GM11168 (cell line): ENCODE results near the gene ATXN1.

Source experiments
- in situ Hi-C: fragments of 300-500 bp; cut with MboI; formaldehyde crosslinking; loops from one replicate; pipeline ENCODE4 v1.12.0; 2022; ENCODE audit warnings: low sequenced_read_pairs; ENCODE audit not compliant: unreplicated experiment

Gene ATXN1

DNA sequence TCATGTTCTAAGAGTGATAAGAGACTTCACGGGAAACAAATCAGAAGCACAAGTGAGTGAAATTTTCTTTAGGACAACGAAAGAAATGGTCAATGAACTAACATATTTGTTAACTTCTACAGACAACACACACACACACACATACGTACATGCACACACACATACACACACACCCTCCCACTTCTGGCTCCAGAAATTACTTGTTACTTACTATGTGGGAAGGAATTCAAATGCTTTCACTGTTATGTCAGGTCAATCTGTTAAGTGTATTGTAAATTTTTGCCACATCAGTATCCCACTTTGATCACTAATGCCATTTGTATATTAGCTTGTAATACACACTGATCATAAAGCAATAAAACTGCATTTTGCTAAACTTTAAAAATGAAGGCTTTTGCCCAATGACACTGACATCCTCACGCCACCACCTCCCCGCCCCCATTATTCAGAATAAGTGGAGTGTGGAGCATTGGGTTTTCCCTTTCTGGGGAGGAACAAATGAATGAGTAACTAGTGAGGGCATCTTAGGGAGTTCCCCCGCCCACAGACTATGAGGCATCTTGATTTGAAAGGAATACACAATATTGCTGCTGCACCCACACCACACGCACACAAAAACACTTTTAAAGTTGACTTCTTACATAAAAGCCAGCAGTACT is 76.2 kb downstream of the ATXN1 start:
- in situ Hi-C loops: no loop called here

DNA sequence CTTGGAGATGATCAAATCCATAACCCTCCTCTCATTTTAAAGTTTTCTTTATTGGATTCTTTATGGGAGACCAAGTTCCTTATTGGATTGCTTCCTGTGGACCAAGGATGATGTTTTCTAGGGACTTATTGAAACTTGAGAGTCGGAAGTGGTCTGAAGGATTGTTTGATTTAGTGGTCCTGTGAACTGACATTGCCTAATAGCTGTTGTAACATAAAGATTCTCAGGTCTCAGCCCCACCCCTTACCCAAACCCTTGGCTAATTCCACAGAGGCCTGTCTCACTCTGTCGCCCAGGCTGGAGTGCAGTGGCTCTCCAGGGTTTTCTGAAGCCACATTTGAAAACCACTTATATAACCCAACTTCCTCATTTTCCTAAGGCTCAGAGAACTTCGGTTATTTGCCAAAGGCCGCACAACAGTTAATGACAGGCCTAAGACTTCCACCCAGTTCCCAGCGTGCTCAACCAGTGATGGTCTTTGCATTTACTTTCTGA is 77.0 kb downstream of the ATXN1 start:
- in situ Hi-C loops: no loop called here

DNA sequence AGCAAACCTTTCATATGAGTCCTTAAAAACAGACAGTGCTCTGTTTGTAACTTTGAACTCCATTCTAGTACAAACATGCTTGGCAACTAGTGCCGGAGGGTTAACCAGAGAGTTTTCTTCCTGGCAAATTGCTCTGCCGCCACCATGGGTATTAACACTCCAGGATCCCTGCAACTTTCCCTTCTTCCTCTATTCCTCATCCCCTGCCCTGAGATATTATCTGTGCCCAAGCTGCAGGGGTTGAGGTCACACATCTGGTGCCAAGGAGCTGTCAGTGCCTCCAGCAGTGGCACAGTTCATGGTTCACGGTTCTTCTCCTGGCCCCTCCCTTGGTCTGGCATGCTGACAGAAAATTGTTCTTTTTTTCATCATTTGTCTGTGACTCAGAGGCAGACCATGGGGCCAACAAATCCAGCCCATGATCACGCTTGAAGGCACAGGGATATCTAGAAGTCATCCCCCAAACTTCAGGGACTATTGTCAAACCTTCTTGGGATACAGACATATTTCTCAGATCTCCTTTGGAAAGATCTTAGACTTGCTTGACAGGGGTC is 77.5 kb downstream of the ATXN1 start:
- in situ Hi-C loops: no loop called here

DNA sequence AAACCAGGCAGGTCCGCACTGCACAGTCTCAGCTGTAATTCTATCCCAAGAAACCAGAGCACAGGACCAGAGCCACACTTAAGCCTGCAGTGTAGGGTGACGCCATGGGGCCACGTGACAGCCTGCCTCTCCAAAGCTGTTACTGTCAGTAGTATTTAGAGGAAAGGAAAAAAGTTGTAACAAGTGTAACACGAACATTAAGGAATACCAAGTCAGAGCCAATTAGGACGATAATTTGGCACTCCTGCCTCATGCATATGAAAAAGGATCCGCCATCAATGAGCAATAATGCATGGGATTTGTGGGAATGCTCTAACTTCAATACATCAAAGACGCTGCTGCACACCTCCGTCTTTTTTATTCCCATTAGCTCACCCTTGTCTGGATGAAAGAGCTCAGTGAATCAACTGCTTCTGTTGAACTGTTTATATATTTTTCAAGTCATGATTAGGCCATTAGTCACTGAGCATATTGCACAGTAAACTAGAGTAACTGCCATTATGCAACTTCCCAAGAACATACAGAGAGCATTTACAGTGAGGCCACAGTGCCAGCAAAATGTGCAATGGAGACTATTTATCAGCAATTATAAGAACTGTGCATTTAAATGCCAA is 79.9 kb downstream of the ATXN1 start:
- in situ Hi-C loops: no loop called here

DNA sequence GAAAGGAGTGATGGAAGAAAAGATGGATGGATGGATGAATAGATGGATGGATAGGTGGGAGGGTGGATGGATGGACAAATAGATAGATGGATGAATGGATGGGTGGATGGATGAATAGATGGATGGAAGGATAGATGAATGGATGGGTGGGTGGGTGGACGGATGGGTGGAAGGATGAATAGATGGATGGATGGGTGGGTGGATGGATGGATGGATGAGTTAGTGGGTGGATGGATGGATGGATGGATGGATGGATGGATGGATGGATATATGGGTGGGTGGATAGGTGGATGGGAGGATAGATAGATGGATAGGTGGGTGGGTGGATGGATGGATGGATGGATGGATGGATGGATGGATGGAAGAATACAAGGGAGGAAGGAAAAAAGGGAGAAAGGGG is 82.2 kb downstream of the ATXN1 start:
- in situ Hi-C loops: no loop called here

DNA sequence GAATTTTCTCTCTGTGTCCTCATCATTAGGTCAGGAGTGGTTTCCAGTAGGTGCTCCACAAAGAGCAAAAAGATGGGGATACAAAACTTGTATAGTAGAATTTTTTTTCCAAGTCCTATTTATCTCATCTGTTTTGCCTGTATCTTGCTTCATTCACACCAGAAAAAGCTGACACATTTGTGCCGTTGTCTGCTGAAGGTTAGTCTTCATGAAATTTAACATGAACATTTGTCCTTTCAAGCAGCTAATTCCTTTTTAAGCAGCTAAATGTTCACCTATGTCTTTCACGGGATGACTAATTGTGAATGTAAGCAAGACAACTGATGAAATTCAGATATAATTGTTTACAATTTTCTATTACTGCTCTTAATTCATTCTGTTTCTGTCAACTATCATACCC is 83.8 kb downstream of the ATXN1 start:
- in situ Hi-C loops: no loop called here

DNA sequence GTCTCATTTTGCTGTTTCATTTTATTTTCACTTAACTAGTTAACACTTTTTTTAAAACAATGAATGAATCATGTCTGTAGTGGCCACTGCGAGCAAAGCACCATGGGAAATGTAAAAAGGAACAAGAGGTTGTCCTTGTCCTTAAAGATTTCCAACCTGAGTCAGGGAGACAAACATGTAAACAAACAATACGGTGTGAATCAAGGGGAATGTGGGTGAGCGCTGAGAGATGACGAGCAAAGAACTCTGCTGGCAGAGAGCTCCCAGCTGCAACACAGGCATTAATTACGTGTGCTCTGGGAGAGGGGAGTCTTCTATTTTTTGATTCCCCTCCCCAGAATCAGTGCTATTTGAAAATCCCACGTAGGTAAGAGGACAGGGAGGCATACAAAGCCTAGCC is 84.3 kb downstream of the ATXN1 start:
- in situ Hi-C loops: no loop called here

DNA sequence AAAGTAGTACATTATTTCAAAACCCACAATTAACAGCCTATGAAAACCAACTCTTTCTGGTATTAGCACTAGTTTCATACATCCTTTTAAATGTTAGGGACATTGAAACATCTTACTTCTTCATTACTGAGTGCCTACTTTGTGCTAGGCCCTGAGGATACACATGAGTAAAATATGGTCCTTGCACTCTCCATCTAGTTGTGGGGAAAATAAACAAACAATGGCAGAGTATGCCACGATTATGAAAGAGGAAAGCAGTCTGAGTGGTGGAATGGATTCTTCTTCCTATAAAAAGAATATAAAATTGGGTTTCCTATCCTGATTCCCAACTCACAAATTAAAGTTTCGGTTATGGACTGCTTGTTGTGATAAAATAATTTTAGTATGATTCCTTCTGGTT is 84.9 kb downstream of the ATXN1 start:
- in situ Hi-C loops: no loop called here

DNA sequence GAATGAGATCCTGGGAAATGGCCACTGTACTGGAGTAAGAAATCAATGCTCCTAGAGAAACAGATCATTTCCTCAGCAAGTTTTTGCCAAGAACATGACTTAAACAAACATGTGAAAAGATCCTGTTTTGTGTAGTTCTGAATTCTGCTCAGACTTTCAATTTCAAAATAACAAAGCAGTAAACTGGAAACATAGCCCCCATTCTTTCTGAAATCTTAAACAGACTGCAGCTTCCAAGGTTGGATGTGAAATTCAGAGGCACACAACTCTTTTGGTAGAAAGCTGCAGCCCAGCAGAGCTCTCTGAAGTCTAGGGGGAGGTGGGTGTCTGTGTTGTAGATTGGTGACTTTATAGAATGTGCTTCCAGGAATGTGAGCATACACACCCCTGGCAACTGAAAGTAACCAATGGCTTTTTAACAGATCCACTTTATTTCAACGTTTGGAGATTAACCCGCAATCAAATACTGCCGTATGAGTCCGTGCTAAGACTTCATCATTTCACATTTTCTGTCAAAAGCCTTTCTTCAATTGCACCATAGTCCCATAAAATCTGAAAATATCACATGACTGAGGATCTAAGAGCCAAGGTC is 86.4 kb downstream of the ATXN1 start:
- in situ Hi-C loops: no loop called here

DNA sequence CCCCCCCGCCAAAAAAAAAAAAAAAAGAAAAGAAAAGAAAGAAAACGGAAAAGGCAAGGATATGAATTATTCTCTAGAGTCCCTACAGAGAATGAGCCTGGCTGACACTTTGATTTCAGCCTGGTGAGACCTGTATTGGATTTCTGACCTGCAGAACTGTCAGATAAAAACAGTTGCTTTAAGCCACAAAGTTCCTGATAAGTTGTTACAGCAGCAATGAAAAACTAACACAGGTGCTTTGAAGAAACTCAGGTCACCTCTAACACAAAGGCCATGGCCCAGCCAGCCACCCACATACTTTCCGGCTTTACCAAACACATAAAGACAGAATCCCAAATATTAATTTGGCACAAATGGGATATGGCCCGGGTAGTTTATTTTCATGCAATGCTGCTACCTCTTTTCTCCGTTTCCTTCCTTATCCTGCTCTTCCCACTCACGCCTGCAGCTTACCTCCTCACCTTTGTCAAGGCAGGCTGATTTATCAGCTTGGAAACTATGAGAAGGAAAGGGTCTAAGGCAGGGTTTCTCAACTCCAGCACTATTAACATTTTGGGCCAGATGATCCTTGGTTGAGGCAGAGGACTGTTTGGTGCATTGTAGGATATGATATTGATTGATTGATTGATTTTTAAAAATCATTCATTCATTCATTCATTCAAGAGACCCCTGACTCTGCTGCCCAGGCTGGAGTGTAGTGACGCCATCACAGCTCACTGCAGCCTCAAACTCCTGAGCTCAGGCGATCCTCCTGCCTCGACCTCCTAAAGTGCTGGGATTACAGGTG is 88.1 kb downstream of the ATXN1 start:
- in situ Hi-C loops: no loop called here

DNA sequence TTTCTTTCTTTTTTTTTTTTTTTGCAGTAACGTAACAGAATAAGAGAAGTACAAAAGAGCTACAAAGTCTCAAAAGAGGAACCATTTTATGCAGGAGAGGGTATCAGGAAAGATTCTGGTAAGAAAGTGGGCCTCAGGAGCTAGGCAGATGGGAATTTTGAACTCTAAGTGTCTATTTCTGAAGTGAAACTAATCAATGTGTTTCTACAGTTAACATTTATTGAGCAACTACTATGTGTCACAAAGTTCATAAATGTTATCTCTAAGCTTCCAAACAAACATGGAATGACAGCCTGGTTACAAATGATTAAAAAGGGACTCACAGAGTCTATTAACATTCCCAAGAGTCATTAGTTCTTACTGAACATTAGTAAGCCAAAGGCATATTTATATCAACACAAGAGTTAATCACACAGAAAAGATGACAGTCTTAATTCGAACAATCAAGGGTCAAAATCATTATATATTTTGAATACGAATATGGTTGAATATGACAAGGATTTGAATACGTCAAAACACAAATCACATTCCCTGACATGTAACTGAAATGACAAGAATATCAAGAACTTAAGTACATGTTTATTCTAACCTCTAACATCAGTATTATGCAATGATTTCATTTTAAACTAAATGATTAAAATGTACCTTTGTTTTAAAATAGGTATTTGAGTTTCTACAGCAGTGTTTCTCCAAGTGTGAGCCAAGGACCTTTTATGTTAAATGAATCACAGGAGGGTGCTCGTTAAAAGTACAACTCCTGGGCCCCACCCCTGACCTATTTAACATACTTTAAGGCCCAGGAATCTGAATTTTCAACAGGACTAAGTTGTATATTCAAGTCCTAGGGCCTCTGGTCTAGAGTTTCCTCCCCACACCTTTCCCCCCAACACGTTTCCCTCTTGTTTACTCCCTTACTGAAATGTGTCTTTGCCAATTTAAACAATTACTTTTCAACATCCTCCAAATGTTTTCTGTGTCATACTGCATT is 89.7 kb downstream of the ATXN1 start:
- in situ Hi-C loops: no loop called here

DNA sequence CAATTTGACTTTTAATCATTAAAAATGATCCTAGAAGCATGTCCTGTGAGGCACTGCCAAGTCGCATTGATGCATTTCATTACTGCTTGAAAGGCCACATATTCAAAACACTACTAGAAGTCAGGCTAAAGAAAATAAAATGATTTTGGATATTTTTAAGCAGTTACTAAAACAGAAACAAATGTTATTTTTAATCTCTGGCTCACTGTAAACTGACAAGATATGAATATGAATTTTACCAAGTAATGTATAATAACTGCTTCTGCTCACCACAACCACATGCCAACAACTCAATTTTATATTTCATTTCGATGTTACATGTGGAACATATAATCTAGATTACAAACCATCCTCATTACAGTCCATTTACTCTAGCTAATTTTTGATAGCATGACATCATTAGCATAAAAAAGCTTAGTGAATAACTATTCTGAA is 90.6 kb downstream of the ATXN1 start:
- in situ Hi-C loops: no loop called here

DNA sequence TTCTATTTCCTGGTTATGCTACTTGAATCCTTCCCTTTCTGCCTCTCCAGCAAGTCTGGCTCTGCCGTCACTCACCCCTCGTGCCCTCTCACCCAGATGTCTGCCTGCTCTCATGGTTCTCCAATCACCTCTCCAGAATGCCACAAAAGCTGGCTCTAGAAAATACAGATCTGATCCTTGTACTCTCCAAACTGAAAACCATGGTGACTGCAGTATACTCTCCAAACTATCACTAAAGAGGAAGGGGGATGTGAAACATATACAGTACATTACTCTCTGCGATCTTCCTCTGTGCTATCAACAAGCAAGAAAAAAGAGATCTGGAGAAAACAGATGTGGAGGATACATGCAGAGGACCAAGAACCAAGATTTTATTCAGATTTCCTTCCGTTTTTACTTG is 91.1 kb downstream of the ATXN1 start:
- in situ Hi-C loops: no loop called here

DNA sequence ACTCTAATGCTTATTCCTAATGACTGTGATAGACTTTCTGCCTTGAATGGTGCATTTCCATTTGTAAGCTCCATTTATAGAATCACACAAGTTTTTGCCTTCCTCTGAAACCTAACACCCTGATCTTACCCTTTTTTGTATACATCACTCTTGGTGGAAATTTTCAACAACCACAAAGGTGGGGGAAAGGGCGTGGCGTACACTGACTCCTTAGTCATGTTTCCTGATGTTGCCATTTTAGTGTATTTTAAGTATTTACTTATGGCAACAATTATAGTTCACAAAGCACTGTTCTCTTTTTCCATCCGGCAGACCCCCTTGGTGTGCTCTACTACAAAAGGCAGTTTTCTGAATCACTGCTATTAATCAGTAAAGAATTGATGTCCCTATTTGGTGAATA is 92.0 kb downstream of the ATXN1 start:
- in situ Hi-C loops: no loop called here

DNA sequence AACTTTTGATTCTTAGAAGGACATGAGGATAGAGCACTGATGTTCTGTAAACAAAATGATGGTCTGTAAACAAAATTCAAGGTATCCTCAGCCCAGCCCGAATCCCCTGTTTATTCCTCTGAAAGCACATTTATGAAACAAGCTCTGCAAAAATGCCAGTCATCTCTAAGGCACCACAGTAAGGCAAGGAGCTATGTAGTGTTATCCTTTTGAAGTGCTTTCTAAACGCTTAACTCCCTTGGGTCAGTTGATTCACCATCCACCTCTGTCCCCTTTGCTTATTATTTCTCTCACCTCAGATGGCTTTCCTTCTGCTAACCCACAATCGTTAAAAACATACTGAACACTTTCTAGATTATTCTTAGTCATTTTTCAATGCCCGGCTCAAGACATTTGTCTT is 93.8 kb downstream of the ATXN1 start:
- in situ Hi-C loops: no loop called here

DNA sequence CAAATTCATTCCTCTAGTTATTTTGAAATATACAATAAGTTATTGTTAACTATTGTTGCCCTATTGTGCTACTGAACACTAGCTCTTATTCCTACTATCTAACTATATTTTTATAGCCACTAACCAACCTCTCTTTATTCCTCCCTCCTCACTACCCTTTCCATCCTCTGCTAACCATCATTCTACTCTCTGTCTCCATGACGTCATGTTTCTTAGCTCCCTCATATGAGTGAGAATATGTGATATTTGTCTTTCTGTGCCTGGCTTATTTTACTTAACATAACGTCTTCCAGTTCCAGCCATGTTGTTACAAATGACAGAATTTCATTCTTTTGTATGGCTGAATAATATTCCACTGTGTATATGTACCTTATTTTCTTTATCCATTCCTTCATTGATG is 95.3 kb downstream of the ATXN1 start:
- in situ Hi-C loops: no loop called here

DNA sequence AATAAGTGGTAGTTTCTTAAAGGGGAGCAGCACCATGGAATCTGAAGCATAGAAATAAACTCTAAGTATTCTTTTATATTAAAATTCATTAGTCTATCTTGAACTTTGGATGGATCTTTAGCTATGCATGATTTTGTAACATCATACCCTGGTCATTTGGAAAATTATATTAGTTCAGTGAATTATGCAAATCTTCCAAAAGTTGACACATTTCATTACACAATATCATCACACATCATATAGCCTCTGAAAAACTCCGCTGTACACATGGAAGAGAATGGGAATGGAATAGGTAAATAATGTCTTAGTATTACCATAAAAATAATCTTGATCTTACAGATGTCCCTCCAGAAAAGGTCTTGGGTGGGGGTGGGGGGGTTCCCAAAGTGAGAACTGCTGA is 96.1 kb downstream of the ATXN1 start:
- in situ Hi-C loops: no loop called here

DNA sequence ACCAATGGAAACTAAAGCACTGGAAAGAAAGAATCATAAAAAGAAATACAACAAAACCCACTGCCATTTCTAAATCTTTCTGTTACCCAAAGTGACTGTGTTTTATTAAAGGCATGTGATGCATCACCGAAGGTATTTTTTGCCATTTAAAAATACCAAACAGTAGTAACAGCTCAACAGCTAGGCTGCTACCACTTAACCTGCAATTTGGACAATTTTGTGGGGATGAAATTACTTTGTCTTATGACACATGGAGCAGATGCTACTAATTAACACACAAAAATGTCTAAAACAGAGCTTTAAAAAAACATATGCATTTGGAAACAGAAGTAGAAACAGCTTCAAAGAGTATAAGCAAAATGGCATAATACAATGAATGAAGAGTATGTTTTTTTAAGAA is 97.4 kb downstream of the ATXN1 start:
- in situ Hi-C loops: no loop called here

DNA sequence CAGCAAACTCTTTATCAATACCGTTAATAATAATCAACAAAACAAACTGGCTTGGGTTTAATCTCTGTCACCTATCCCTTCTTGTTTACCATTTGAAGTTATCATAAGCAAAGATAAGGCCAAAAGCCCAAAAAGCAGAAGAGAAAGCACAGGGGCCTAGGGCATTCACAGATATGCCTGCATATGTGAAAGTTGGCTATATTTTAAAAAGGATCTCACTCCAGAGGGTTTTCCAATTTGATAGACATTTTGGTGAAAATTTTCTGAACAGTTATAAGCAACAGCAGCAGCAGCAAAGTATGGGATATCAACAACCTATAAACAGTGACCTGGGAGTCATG is 101.1 kb downstream of the ATXN1 start:
- in situ Hi-C loops: no loop called here
